ENCODE results near the gene MVB12A.

The MVB12A gene

GRCh38 chr19:17391371-17392151 lies 28.3 kb upstream of the MVB12A start:
- DNase-seq (ENCODE audit: low read depth, low spot score), result no peak

DNA sequence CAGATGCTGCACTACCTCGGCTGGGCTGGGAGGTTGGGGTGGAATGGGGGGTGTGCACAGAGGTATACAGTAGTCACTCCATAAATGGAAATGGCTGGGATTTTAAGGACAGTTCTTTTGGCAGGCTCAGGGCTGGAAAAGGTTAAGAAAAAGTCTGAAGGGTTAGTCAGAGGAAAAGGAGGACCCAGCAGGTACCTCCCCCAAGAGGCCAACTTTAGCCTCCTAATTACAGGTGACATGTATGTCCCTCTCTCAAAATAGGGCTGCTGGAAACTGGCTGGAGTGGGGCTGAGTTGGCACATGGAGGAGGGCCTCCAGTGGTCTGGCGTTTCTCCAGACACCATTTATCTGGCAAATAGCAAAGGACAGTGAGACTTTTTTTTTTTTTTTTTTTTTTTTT lies 26.8 kb upstream of the MVB12A start:
- no peak overlapping the region for H3K4me3 ChIP-seq (ENCODE audit: low read length)
- no peaks in the 10 kb centered on the region for H3K36me3 ChIP-seq (ENCODE audit: control insufficient read depth, insufficient read depth, low read length)
- H3K27me3 ChIP-seq (ENCODE audit: control insufficient read depth, insufficient read depth, low read length), result no peaks in the 10 kb centered on the region
- H3K9me3 ChIP-seq (ENCODE audit: control insufficient read depth, insufficient read depth, low read length), result no peaks in the 10 kb centered on the region
- no CpG with 5 or more reads among the region's 2 CpGs for WGBS (ENCODE audit: insufficient coverage, insufficient read length)
- no peaks in the 10 kb centered on the region; the same call in 1 of the 2 replicates for H3K4me1 ChIP-seq (ENCODE audit: control insufficient read depth, insufficient read depth, low read length)
- H3K27ac ChIP-seq (ENCODE audit: low read length), result no peak overlapping the region
- DNase-seq (ENCODE audit: low read depth, low spot score), result no peak

More at GRCh38 chr19:17391371-17392151, 28.3 kb upstream of the MVB12A start:
- Histone ChIP-seq H3K36me3 (ENCODE audit: control insufficient read depth, insufficient read depth, low read length) (no peaks in the 10 kb centered on the region), H3K27me3 (ENCODE audit: control insufficient read depth, insufficient read depth, low read length) (no peaks in the 10 kb centered on the region), H3K4me3 (ENCODE audit: low read length) (peak overlapping the region; percentile 36; the same call in 1 of the 2 replicates), H3K4me1 (ENCODE audit: control insufficient read depth, insufficient read depth, low read length) (no peaks in the 10 kb centered on the region; the same call in 1 of the 2 replicates), H3K27ac (ENCODE audit: low read length) (no peak overlapping the region), H3K9me3 (ENCODE audit: control insufficient read depth, insufficient read depth, low read length) (no peaks in the 10 kb centered on the region)
- WGBS (ENCODE audit: insufficient coverage, insufficient read length), result no CpG with 5 or more reads among the region's 26 CpGs

GRCh38 chr19:17393914-17394313 lies 25.9 kb upstream of the MVB12A start, which contains the start of gene CCDC194:
TSS of gene CCDC194 (minus strand) at chr19:17394196. CDS start at chr19:17394158, 38 bp downstream.
- Histone ChIP-seq H3K27ac (ENCODE audit: low read length) (no peak within 1 kb of the TSS), H3K4me1 (ENCODE audit: control insufficient read depth, insufficient read depth, low read length) (no peaks in the 10 kb centered on the region; the same call in 1 of the 2 replicates), H3K4me3 (ENCODE audit: low read length) (no peak within 1 kb of the TSS), H3K9me3 (ENCODE audit: control insufficient read depth, insufficient read depth, low read length) (no peaks in the 10 kb centered on the region), H3K27me3 (ENCODE audit: control insufficient read depth, insufficient read depth, low read length) (no peaks in the 10 kb centered on the region), H3K36me3 (ENCODE audit: control insufficient read depth, insufficient read depth, low read length) (no peaks in the 10 kb centered on the region)
- no CpG with 5 or more reads among the region's 41 CpGs for WGBS (ENCODE audit: insufficient coverage, insufficient read length)
- no peak for DNase-seq (ENCODE audit: low read depth, low spot score)

- DNase-seq (ENCODE audit: low read depth, low spot score), result no peak
- H3K36me3 ChIP-seq (ENCODE audit: control insufficient read depth, insufficient read depth, low read length), result no peaks in the 10 kb centered on the region
- no peaks in the 10 kb centered on the region for H3K9me3 ChIP-seq (ENCODE audit: control insufficient read depth, insufficient read depth, low read length)
- no peak overlapping the region for H3K4me3 ChIP-seq (ENCODE audit: low read length)
- no peaks in the 10 kb centered on the region; the same call in 1 of the 2 replicates for H3K4me1 ChIP-seq (ENCODE audit: control insufficient read depth, insufficient read depth, low read length)
- no peaks in the 10 kb centered on the region for H3K27me3 ChIP-seq (ENCODE audit: control insufficient read depth, insufficient read depth, low read length)
- H3K27ac ChIP-seq (ENCODE audit: low read length), result no peak overlapping the region
- WGBS (ENCODE audit: insufficient coverage, insufficient read length), result no CpG with 5 or more reads among the region's 19 CpGs
Observed at GRCh38 chr19:17394891-17395415, 24.9 kb upstream of the MVB12A start.

GRCh38 chr19:17398902-17399527 lies 20.8 kb upstream of the MVB12A start:
- DNase-seq (ENCODE audit: low read depth, low spot score), result no peak
- H3K36me3 ChIP-seq (ENCODE audit: control insufficient read depth, insufficient read depth, low read length), result no peaks in the 10 kb centered on the region
- no peaks in the 10 kb centered on the region for H3K27me3 ChIP-seq (ENCODE audit: control insufficient read depth, insufficient read depth, low read length)
- H3K4me1 ChIP-seq (ENCODE audit: control insufficient read depth, insufficient read depth, low read length), result no peaks in the 10 kb centered on the region
- H3K4me3 ChIP-seq (ENCODE audit: low read length), result no peak overlapping the region
- H3K9me3 ChIP-seq (ENCODE audit: control insufficient read depth, insufficient read depth, low read length), result no peaks in the 10 kb centered on the region
- no peak overlapping the region for H3K27ac ChIP-seq (ENCODE audit: low read length)
- no CpG with 5 or more reads among the region's 8 CpGs for WGBS (ENCODE audit: insufficient coverage, insufficient read length)

DNA sequence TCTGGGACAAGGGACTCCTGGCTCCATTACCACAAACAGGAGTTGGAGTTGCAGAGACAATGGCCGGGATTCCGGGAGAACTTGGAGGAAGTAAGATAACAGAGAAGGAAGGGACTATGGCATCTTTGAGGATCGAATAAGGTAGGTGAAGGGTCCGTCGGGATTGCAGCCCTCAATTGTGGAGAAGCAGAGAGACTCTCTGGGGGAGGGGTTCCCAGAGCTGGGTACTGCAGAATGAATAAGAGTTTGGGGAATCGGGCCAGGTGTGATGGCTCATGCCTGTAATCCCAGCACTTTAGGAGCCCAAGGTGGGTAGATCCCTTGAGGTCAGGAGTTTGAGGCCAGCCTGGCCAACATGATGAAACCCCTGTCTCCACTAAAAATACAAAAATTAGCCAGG lies 18.2 kb upstream of the MVB12A start:
- Histone ChIP-seq H3K4me3 (ENCODE audit: low read length) (no peak overlapping the region), H3K9me3 (ENCODE audit: control insufficient read depth, insufficient read depth, low read length) (no peaks in the 10 kb centered on the region), H3K4me1 (ENCODE audit: control insufficient read depth, insufficient read depth, low read length) (peaks cover 4% of the 10 kb centered on the region; the same call in 1 of the 2 replicates), H3K27me3 (ENCODE audit: control insufficient read depth, insufficient read depth, low read length) (no peaks in the 10 kb centered on the region), H3K27ac (ENCODE audit: low read length) (no peak overlapping the region), H3K36me3 (ENCODE audit: control insufficient read depth, insufficient read depth, low read length) (no peaks in the 10 kb centered on the region)
- DNase-seq (ENCODE audit: low read depth, low spot score), result no peak
- no CpG with 5 or more reads among the region's 6 CpGs for WGBS (ENCODE audit: insufficient coverage, insufficient read length)

GRCh38 chr19:17402982-17403855 lies 16.6 kb upstream of the MVB12A start:
- Histone ChIP-seq H3K27ac (ENCODE audit: low read length) (no peak overlapping the region), H3K27me3 (ENCODE audit: control insufficient read depth, insufficient read depth, low read length) (no peaks in the 10 kb centered on the region), H3K4me1 (ENCODE audit: control insufficient read depth, insufficient read depth, low read length) (peaks cover 4% of the 10 kb centered on the region; the same call in 1 of the 2 replicates), H3K9me3 (ENCODE audit: control insufficient read depth, insufficient read depth, low read length) (no peaks in the 10 kb centered on the region), H3K4me3 (ENCODE audit: low read length) (peak overlapping the region; percentile 50; the same call in 1 of the 2 replicates), H3K36me3 (ENCODE audit: control insufficient read depth, insufficient read depth, low read length) (no peaks in the 10 kb centered on the region)
- no CpG with 5 or more reads among the region's 36 CpGs for WGBS (ENCODE audit: insufficient coverage, insufficient read length)
- no peak for DNase-seq (ENCODE audit: low read depth, low spot score)

- H3K27me3 ChIP-seq (ENCODE audit: control insufficient read depth, insufficient read depth, low read length), result no peaks in the 10 kb centered on the region
- no peak overlapping the region for H3K27ac ChIP-seq (ENCODE audit: low read length)
- peaks cover 4% of the 10 kb centered on the region; the same call in 1 of the 2 replicates for H3K4me1 ChIP-seq (ENCODE audit: control insufficient read depth, insufficient read depth, low read length)
- no CpG with 5 or more reads among the region's 6 CpGs for WGBS (ENCODE audit: insufficient coverage, insufficient read length)
- H3K36me3 ChIP-seq (ENCODE audit: control insufficient read depth, insufficient read depth, low read length), result no peaks in the 10 kb centered on the region
- no peak for DNase-seq (ENCODE audit: low read depth, low spot score)
- no peaks in the 10 kb centered on the region for H3K9me3 ChIP-seq (ENCODE audit: control insufficient read depth, insufficient read depth, low read length)
- peak overlapping the region; percentile 50; the same call in 1 of the 2 replicates for H3K4me3 ChIP-seq (ENCODE audit: low read length)
Observed at GRCh38 chr19:17404015-17404414, 15.8 kb upstream of the MVB12A start.

- no CpG with 5 or more reads among the region's 7 CpGs for WGBS (ENCODE audit: insufficient coverage, insufficient read length)
- no peak for DNase-seq (ENCODE audit: low read depth, low spot score)
- Histone ChIP-seq H3K27me3 (ENCODE audit: control insufficient read depth, insufficient read depth, low read length) (no peaks in the 10 kb centered on the region), H3K4me1 (ENCODE audit: control insufficient read depth, insufficient read depth, low read length) (peaks cover 4% of the 10 kb centered on the region; the same call in 1 of the 2 replicates), H3K27ac (ENCODE audit: low read length) (no peak overlapping the region), H3K9me3 (ENCODE audit: control insufficient read depth, insufficient read depth, low read length) (no peaks in the 10 kb centered on the region), H3K4me3 (ENCODE audit: low read length) (peak overlapping the region; percentile 50; the same call in 1 of the 2 replicates), H3K36me3 (ENCODE audit: control insufficient read depth, insufficient read depth, low read length) (no peaks in the 10 kb centered on the region)
Observed at GRCh38 chr19:17404621-17405249, 15.1 kb upstream of the MVB12A start.
